Spleen (tissue), 11 donors: ENCODE data around the gene ADGRB2. TPM values are rescaled to one million over a fixed set of nuclear protein-coding genes. Genes with fewer than 3 reads are reported as not detected.

Source experiments
- DNase-seq: peaks from one replicate; pipeline ENCODE4 v3.0.0-alpha.2; 2020
- H3K27ac ChIP-seq, 8 donors: fragments of 200-600 bp; sonication (generic) in 7 of 8; 1 replicate in 4 of 8; 2 replicates in 4 of 8; pipeline versions ENCODE4 v1.5.0 to v1.8.0; 2016 to 2021; ENCODE audit warnings: inconsistent platforms in 4 of 8, mild to moderate bottlenecking in 4 of 8, moderate library complexity in 1 of 8
- H3K27me3 ChIP-seq, 7 donors: fragments of 200-600 bp; sonication (generic) in 6 of 7; replicated peaks in 1 of 7; 1 replicate in 4 of 7; 2 replicates in 3 of 7; pipeline versions ENCODE4 v1.5.0 to v1.8.0; 2016 to 2021; ENCODE audit warnings: inconsistent platforms in 3 of 7, mild to moderate bottlenecking in 1 of 7
- H3K36me3 ChIP-seq, 6 donors: fragments of 200-600 bp; sonication (generic) in 5 of 6; 1 replicate in 4 of 6; 2 replicates in 2 of 6; pipeline versions ENCODE4 v1.5.0 to v1.8.0; 2016 to 2021; ENCODE audit warnings: inconsistent platforms in 2 of 6
- H3K4me1 ChIP-seq, 6 donors: fragments of 200-600 bp; sonication (generic) in 5 of 6; 1 replicate in 3 of 6; 2 replicates in 3 of 6; pipeline versions ENCODE4 v1.5.0 to v1.8.0; 2016 to 2021; ENCODE audit warnings: inconsistent platforms in 3 of 6
- H3K4me3 ChIP-seq, 8 donors: fragments of 200-600 bp; sonication (generic) in 7 of 8; 1 replicate in 4 of 8; 2 replicates in 4 of 8; pipeline versions ENCODE4 v1.5.0 to v1.8.0; 2016 to 2021; ENCODE audit warnings: inconsistent platforms in 4 of 8, mild to moderate bottlenecking in 4 of 8, moderate library complexity in 2 of 8
- H3K9me3 ChIP-seq, 8 donors: fragments of 200-600 bp; sonication (generic) in 7 of 8; 1 replicate in 4 of 8; 2 replicates in 4 of 8; pipeline versions ENCODE4 v1.5.0 to v1.8.0; 2016 to 2021; ENCODE audit warnings: inconsistent platforms in 4 of 8
- CTCF ChIP-seq, 11 experiments: fragments of 200-600 bp in 7 of 11; fragments of 450-650 bp in 4 of 11; sonication (generic) in 4 of 11; IDR thresholded peaks in 8 of 11; conservative IDR thresholded peaks in 3 of 11; 1 replicate in 7 of 11; 2 replicates in 4 of 11; pipeline versions ENCODE4 v1.4.0 to v1.8.0; 2016 to 2021; ENCODE audit warnings: antibody characterized with exemption in 11 of 11, inconsistent platforms in 4 of 11, mild to moderate bottlenecking in 1 of 11
- POLR2A ChIP-seq, 3 donors: fragments of 450-650 bp; IDR thresholded peaks; one replicate each; pipeline ENCODE4 v1.5.1; 2017; ENCODE audit warnings: antibody characterized with exemption in 3 of 3, mild to moderate bottlenecking in 1 of 3
- POLR2AphosphoS5 ChIP-seq, 3 donors: sonication (generic); formaldehyde crosslinking; IDR thresholded peaks; one replicate each; pipeline ENCODE4 v1.5.1; 2017; ENCODE audit warnings: antibody characterized with exemption in 3 of 3
- WGBS, 5 donors: extraction: QIAGEN DNeasy Blood & Tissue Kit in 3 of 5; methylation state at CpG; one replicate each; pipeline versions ENCODE4 v1.1.5 to v1.1.7; 2013 to 2018; 5-methylcytosine and 5-hydroxymethylcytosine counted together
- intact Hi-C: fragments of 100-400 bp; cut with DNase I; formaldehyde crosslinking; loops from one replicate; pipeline ENCODE4 v1.15.0; 2023; ENCODE audit warnings: low total_unique reads
- polyA plus RNA-seq, 3 donors: library from polyadenylated mRNA; stranded (reverse); fragments of 200-250 nt; gene quantifications; one replicate each; pipeline ENCODE4 v1.2.1, GENCODE V29; 2013
- total RNA-seq, 7 donors: library from RNA; depleted of rRNA in 3 of 7; stranded (reverse); fragments of >200 nt in 3 of 7; fragmentation: NEBNext Ultra II Directional in 4 of 7; extraction: Animal tissue kit (Norgen Biotek cat#: 25700) in 4 of 7; gene quantifications; one replicate each; pipeline versions ENCODE4 v1.1.0 to v1.2.1, GENCODE V29; 2016 to 2021
- donor health status: healthy with polysubstance abuse.
- donor health status: DM: no; HTN: no; CAD: no; lungs with moderate emphysema.
- donor health status: DM: no; HTN: no; CAD: no.
- donor health status: Bipolar disorder and iron deficiency.
- donor health status: healthy.
- donor health status: DM: no; HTN: no; CAD: no.
- donor health status: DM: yes; HTN: yes; CAD: no.

ADGRB2 gene
- total and polyA plus RNA-seq, 10 donors, result 0.52 to 5.1 (median 1.5) TPM

- intact Hi-C loops, result loop anchor here (10.0 kb wide), 1 partner anchor 216 kb away; the partner anchor contains the start of gene TINAGL1
- Histone ChIP-seq H3K9me3 (no peaks in the 10 kb centered on the region), H3K36me3 (no peaks in the 10 kb centered on the region), H3K4me1 (peaks cover 0 to 23% (median 14%) of the 10 kb centered on the region in 6 donors), H3K27me3 (peaks cover 0 to 4% (median 0%) of the 10 kb centered on the region in 7 donors), H3K27ac (no peak overlapping the region), H3K4me3 (no peak overlapping the region)
- TF ChIP-seq POLR2AphosphoS5 (IDR thresholded peaks at IDR 0.05), result no peak
- TF ChIP-seq CTCF (IDR thresholded peaks at IDR 0.05 in 8 of 11, conservative IDR thresholded peaks at IDR 0.05 in 3 of 11), result no peak
- no peak for TF ChIP-seq POLR2A (IDR thresholded peaks at IDR 0.05)
- DNase-seq, result peak; percentile 64
- 73 to 90% (median 88%) methylated on average over 5 to 13 of the region's 13 CpGs for WGBS, 5 donors
These were observed 27.2 kb upstream of the ADGRB2 start for GRCh38 chr1:31791131-31791858.

- Histone ChIP-seq H3K4me1 (peaks cover 0 to 27% (median 12%) of the 10 kb centered on the region in 6 donors), H3K4me3 (no peak overlapping the region), H3K27me3 (peaks cover 0 to 4% (median 0%) of the 10 kb centered on the region in 7 donors), H3K27ac (no peak overlapping the region), H3K9me3 (no peaks in the 10 kb centered on the region), H3K36me3 (no peaks in the 10 kb centered on the region)
- intact Hi-C loops, result loop anchor here (10.0 kb wide), 1 partner anchor 216 kb away; the partner anchor contains the start of gene TINAGL1
- DNase-seq, result peak; percentile 75
- WGBS, 5 donors, result 76 to 93% (median 89%) methylated on average over 9 to 11 of the region's 11 CpGs
- TF ChIP-seq POLR2A (IDR thresholded peaks at IDR 0.05) (no peak), CTCF (IDR thresholded peaks at IDR 0.05 in 8 of 11, conservative IDR thresholded peaks at IDR 0.05 in 3 of 11) (no peak), POLR2AphosphoS5 (IDR thresholded peaks at IDR 0.05) (no peak)
These were observed 26.5 kb upstream of the ADGRB2 start for GRCh38 chr1:31790641-31791091.

DNA sequence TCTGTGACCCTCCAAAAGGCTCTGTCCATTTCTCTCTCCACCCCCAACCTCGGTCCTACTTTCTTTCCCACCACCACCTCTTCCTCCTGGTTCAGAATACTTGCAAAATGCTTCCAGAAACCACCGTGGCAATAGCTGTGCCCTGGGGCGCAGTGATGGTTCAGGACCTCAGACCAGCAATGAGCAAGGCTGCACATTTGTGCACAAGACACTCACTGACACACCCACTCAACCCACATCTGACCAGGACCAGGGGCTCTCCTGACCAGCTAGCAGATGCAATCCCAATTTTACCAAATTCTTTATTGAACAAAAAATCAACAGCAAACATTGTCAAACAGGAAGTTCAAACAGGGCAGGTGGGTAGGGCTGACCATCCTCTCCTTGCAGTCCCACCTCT is 26.0 kb upstream of the ADGRB2 start:
- no peak overlapping the region for H3K4me3 ChIP-seq
- peaks cover 0 to 4% (median 0%) of the 10 kb centered on the region in 7 donors for H3K27me3 ChIP-seq
- no peak overlapping the region for H3K27ac ChIP-seq
- no peaks in the 10 kb centered on the region for H3K9me3 ChIP-seq
- peak; percentile 63 for DNase-seq
- no peaks in the 10 kb centered on the region for H3K36me3 ChIP-seq
- WGBS, 5 donors, result 72 to 84% (median 74%) methylated on average over 3 of the region's 3 CpGs
- TF ChIP-seq POLR2AphosphoS5 (IDR thresholded peaks at IDR 0.05) (no peak), POLR2A (IDR thresholded peaks at IDR 0.05) (no peak), CTCF (IDR thresholded peaks at IDR 0.05 in 8 of 11, conservative IDR thresholded peaks at IDR 0.05 in 3 of 11) (no peak)
- peaks cover 0 to 32% (median 14%) of the 10 kb centered on the region in 6 donors for H3K4me1 ChIP-seq
- intact Hi-C loops, result loop anchor here (10.0 kb wide), 1 partner anchor 215 kb away; the partner anchor contains the start of gene TINAGL1
